T1000 (cell line): ENCODE data around the gene PPP1R26.
A peak's percentile ranks its signal among the peaks of the same experiment; 100 is the strongest.
"Not testable (repeated sequence)": the region's sequence is repeated elsewhere in the genome, so short reads cannot be mapped to it uniquely, and the experiment has no call there.

ENCODE experiments used
- DNase-seq: peaks from one replicate; lab custom pipeline; 2025; ENCODE audit warnings: mixed read lengths; lab: John Stamatoyannopoulos, UW

PPP1R26 gene

GRCh38 chr9:135479469-135480052 lies at the start of gene PPP1R26:
Gene PPP1R26, plus strand, starts transcription at chr9:135479782. Its CDS starts 4,729 bp downstream, at chr9:135484511.
- no peak for DNase-seq

GRCh38 chr9:135437259-135437658 lies 42.3 kb upstream of the PPP1R26 start:
- DNase-seq = no peak

- DNase-seq = not testable (repeated sequence)
Measured at GRCh38 chr9:135437696-135438095, 41.9 kb upstream of the PPP1R26 start.

GRCh38 chr9:135438581-135439232 lies 40.9 kb upstream of the PPP1R26 start:
- not testable (repeated sequence) for DNase-seq

- not testable (repeated sequence) for DNase-seq
Measured at GRCh38 chr9:135439514-135439913, 40.1 kb upstream of the PPP1R26 start.

GRCh38 chr9:135439916-135440315 lies 39.7 kb upstream of the PPP1R26 start:
- no peak for DNase-seq

GRCh38 chr9:135440620-135441019 lies 39.0 kb upstream of the PPP1R26 start:
- DNase-seq = no peak

- not testable (repeated sequence) for DNase-seq
Measured at GRCh38 chr9:135441105-135442071, 38.2 kb upstream of the PPP1R26 start.

- DNase-seq = no peak
Measured at GRCh38 chr9:135442075-135442474, 37.5 kb upstream of the PPP1R26 start.

- DNase-seq = no peak
Measured at GRCh38 chr9:135443797-135444425, 35.7 kb upstream of the PPP1R26 start.

GRCh38 chr9:135447126-135447525 lies 32.5 kb upstream of the PPP1R26 start:
- DNase-seq = no peak

- no peak for DNase-seq
Measured at GRCh38 chr9:135448663-135449100, 30.9 kb upstream of the PPP1R26 start.

GRCh38 chr9:135449532-135449931 lies 30.1 kb upstream of the PPP1R26 start:
- DNase-seq = not testable (repeated sequence)

- no peak for DNase-seq
Measured at GRCh38 chr9:135450956-135451355, 28.6 kb upstream of the PPP1R26 start.

GRCh38 chr9:135451909-135452308 lies 27.7 kb upstream of the PPP1R26 start:
- DNase-seq = not testable (repeated sequence)

- no peak for DNase-seq
Measured at GRCh38 chr9:135454737-135455136, 24.8 kb upstream of the PPP1R26 start.

- DNase-seq = no peak
Measured at GRCh38 chr9:135455401-135456030, 24.1 kb upstream of the PPP1R26 start.

GRCh38 chr9:135456436-135457104 lies 23.0 kb upstream of the PPP1R26 start:
- DNase-seq = no peak

- not testable (repeated sequence) for DNase-seq
Measured at GRCh38 chr9:135458478-135458877, 21.1 kb upstream of the PPP1R26 start.

- DNase-seq = no peak
Measured at GRCh38 chr9:135461936-135462335, 17.6 kb upstream of the PPP1R26 start.

- peak; percentile 16 for DNase-seq
Measured at GRCh38 chr9:135463140-135463539, 16.4 kb upstream of the PPP1R26 start.
